ENCODE data around the gene PYGB.

The PYGB gene

DNA sequence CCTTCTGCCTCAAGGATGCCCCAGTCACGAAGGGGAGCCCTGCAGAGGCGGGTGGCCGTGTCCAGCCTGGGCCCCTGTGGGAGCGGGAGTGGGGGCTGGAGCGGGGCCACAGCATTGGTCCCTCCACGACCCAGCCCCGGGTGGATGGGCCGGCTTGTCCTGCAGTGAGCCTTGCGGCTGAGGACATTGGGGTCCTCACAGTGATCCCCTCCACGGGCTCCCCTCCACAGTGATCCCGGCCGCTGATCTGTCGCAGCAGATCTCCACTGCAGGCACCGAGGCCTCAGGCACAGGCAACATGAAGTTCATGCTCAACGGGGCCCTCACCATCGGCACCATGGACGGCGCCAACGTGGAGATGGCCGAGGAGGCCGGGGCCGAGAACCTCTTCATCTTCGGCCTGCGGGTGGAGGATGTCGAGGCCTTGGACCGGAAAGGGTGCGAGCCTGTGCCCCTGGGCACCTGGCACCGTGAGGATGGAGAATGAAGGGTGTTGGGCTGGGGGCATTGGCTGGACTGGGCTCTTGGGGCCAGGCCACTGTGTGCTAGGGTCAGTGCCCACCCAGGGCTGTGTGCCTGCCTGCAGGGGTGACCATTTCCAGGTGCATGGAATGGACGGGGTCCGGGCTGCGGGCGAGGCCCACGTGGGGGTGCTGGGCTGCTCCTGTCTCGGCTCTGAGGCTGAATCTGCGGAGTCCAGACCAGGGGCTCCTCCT is 44.4 kb downstream of the PYGB start:
- no peak overlapping the region for H3K4me3 ChIP-seq (ENCODE audit: low read depth, low read length)
- TF ChIP-seq, protein P1, sequence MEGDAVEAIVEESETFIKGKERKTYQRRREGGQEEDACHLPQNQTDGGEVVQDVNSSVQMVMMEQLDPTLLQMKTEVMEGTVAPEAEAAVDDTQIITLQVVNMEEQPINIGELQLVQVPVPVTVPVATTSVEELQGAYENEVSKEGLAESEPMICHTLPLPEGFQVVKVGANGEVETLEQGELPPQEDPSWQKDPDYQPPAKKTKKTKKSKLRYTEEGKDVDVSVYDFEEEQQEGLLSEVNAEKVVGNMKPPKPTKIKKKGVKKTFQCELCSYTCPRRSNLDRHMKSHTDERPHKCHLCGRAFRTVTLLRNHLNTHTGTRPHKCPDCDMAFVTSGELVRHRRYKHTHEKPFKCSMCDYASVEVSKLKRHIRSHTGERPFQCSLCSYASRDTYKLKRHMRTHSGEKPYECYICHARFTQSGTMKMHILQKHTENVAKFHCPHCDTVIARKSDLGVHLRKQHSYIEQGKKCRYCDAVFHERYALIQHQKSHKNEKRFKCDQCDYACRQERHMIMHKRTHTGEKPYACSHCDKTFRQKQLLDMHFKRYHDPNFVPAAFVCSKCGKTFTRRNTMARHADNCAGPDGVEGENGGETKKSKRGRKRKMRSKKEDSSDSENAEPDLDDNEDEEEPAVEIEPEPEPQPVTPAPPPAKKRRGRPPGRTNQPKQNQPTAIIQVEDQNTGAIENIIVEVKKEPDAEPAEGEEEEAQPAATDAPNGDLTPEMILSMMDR (conservative IDR thresholded peaks at IDR 0.05; ENCODE audit: low read depth, low read length) = no peak
- DNase-seq (ENCODE audit: low read depth) = no peak

DNA sequence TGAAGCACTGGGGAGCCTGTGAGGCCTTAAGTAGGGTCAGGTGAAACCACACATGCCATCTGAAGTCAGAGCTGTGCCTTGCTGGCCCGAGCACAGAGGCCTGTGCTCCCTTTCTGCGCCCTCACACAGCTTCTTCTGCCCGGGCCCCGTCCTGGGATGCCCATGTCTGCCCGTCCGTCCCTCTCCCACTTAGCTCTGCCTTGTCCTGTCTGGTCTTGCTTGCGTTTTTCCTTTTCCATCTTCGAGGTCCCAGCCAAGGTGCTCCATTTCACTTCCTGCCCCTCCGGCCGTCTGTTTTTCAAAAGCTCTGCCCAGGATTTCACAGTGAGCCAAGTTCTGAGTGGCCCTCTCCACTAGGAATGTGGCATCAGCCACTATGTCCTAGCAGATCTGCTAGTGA is 45.6 kb downstream of the PYGB start:
- H3K4me3 ChIP-seq (ENCODE audit: low read depth, low read length) = no peak overlapping the region
- TF ChIP-seq, protein P1 (conservative IDR thresholded peaks at IDR 0.05; ENCODE audit: low read depth, low read length) = no peak
- no peak for DNase-seq (ENCODE audit: low read depth)

DNA sequence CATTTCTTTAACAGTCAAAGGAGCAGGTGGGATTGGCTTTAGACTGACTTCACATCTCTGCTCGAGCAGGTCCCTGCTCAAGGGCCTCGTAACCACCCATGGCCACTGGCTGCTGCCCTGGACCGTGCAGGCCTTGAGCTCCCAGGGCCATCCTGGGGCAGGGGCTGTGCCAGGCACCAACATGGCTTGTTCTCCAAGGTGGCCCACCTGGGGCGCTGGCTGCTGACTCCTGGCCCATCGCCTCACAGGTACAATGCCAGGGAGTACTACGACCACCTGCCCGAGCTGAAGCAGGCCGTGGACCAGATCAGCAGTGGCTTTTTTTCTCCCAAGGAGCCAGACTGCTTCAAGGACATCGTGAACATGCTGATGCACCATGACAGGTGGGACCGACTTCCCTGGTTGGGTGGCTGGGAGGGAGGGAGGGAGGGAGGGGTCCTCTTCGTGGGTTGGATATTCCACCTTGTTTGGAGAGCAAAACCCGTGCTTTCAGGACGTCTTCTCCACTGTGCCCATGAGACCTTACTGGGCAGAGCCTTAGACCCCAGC is 46.1 kb downstream of the PYGB start:
- no peak overlapping the region for H3K4me3 ChIP-seq (ENCODE audit: low read depth, low read length)
- no peak for DNase-seq (ENCODE audit: low read depth)
- TF ChIP-seq, protein P1 (conservative IDR thresholded peaks at IDR 0.05; ENCODE audit: low read depth, low read length) = no peak

DNA sequence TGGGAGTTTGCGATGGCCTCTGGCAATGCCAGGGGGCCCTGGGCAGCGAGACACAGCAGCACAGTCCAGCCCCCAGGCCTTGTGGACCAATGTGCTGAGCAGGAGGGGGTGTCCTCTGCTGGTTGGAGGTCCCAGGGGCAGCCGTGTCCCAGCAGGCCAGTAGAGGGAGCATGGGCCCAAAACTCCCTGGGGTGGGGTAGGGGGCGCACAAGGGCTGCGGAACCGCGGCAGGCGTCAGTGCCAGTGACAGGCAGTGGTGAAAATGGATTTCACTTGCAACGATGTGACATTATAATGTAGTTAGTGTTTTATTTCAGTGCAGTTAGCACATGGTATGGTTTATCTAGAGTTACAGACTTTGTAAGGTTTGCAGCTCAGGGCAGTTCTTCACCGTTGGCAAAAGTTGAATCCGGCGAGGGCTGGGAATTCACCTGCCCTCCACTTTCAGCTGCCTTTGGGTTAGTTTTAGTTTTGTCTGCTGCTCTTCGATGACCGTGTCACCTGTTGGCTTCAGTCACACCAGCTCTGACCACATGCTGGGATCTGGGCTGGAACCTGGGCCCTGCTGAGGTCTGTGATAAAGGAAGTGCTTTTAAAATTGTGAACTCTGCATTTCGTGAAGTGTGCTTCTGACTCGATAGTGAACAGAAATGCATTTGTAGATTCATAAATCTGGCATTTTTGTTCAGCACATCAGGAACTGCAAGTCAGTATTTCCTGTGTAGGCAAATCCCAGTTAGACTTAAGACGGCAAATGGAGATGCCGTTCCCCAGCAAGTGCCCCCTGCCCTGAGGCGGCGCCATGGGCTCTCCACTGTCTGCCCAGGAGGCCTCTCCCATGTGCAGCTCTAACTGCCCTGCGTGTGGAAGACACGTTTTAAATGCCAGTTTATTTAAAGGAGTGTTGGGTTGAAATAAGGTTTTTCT is 46.8 kb downstream of the PYGB start:
- DNase-seq (ENCODE audit: low read depth) = peak; percentile 68
- TF ChIP-seq, protein P1 (conservative IDR thresholded peaks at IDR 0.05; ENCODE audit: low read depth, low read length) = peak; percentile 94
- no peak overlapping the region for H3K4me3 ChIP-seq (ENCODE audit: low read depth, low read length)

DNA sequence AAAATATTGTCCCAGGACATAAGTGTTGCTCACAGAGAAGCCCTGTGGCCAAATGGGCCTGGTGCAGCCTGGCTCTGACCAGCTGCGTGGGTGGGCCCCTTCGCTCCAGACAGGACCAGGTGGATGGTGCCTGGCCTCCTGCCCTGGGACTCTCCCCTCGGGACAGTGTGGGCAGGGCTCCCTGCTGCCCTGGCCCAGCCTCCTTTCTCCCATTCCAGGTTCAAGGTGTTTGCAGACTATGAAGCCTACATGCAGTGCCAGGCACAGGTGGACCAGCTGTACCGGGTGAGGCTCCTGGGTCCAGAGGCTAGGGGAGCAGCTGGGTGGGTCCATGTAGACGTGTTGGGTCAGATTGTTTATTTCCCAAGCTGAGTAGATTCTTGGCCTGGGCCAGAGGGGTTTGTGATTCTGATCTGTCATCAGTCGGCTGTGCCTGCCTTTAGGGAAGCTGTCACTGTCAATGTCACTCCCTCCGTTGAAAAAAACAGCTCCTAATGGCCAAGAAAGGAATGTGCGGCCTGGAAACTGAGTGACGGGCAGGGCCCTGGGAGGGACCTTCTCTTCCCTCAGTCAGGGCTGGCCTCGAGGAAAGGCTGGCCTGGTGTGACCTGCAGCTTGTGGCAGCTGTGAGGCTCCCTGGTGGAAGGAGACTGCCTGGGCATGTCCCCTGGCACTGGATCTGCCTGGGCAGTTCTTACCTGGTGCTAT is 47.7 kb downstream of the PYGB start:
- TF ChIP-seq, protein P1 (conservative IDR thresholded peaks at IDR 0.05; ENCODE audit: low read depth, low read length) = no peak
- no peak for DNase-seq (ENCODE audit: low read depth)
- no peak overlapping the region for H3K4me3 ChIP-seq (ENCODE audit: low read depth, low read length)

DNA sequence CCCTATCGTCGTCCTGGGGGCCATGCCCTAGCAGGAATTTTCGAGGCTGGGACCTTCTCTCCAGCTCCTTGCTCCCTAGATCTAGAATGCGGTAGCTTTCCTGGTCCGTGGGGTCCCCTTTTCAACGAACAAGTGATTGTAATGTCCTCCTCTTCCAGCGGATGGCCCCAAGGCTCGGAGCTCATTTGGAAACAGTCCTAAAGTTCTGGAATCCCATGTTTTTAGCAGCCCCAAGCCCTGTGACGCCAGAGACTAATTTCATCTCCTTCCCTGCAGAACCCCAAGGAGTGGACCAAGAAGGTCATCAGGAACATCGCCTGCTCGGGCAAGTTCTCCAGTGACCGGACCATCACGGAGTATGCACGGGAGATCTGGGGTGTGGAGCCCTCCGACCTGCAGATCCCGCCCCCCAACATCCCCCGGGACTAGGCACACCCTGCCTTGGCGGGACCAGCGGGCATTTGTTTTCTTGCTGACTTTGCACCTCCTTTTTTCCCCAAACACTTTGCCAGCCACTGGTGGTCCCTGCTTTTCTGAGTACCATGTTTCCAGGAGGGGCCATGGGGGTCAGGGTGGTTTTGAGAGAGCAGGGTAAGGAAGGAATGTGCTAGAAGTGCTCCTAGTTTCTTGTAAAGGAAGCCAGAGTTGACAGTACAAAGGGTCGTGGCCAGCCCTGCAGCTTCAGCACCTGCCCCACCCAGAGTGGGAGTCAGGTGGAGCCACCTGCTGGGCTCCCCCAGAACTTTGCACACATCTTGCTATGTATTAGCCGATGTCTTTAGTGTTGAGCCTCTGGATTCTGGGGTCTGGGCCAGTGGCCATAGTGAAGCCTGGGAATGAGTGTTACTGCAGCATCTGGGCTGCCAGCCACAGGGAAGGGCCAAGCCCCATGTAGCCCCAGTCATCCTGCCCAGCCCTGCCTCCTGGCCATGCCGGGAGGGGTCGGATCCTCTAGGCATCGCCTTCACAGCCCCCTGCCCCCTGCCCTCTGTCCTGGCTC is 48.5 kb downstream of the PYGB start:
- no peak overlapping the region for H3K4me3 ChIP-seq (ENCODE audit: low read depth, low read length)
- DNase-seq (ENCODE audit: low read depth) = peak; percentile 57
- TF ChIP-seq, protein P1 (conservative IDR thresholded peaks at IDR 0.05; ENCODE audit: low read depth, low read length) = peak; percentile 59
